COLO829 (cell line): ENCODE measurements around the gene MTAP.
A peak's percentile ranks its signal among the peaks of the same experiment; 100 is the strongest.

Experiments used
- DNase-seq: peaks from one replicate; pipeline ENCODE4 v3.0.0; 2012; ENCODE audit warnings: low spot score

Gene MTAP

DNA sequence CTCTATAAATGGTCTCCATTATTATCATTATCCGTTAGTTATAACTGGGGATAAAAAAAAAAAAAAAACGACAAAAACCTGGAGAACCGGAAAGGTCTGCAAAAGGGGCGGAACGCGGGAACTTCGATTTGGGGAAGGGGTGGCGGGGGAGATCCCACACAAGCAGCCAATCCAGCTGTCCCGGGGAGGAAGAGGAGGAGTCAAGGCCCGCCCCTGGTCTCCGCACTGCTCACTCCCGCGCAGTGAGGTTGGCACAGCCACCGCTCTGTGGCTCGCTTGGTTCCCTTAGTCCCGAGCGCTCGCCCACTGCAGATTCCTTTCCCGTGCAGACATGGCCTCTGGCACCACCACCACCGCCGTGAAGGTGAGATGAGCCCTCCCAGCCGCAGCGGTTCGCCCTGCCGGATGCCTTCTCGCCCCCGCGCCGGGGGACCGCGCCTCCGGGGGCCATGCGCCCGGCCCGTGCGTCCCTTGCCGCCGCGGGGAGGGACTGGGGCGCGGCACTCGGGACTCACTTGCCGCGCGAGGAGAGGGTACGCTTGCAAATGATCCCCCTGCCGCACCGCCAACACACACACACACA is at the start of gene MTAP:
Gene MTAP, plus strand, starts transcription at position 219 of the 583 bp plus-strand sequence. Its CDS starts 113 bp downstream, at position 332.
- DNase-seq, result peak; percentile 85

DNA sequence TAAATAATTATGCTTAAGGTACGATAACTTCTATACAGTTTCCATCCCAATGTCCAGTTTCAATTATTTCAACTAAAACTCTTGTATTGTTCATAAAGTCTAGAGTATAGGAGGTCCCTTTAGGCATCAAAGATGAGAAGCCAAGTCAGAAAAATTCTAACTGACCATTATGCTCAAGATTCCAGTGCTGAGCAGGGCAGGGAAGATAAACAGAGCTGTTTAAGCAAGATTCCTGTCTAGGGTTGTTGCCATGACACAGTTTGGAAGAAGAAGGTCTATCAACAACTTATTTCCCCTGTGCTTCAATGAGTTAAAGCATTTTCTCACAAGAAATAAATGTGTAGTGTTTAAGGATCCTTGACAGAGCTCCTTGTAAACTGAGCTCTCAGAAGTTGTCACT is 48.9 kb upstream of the MTAP start:
- no peak for DNase-seq

DNA sequence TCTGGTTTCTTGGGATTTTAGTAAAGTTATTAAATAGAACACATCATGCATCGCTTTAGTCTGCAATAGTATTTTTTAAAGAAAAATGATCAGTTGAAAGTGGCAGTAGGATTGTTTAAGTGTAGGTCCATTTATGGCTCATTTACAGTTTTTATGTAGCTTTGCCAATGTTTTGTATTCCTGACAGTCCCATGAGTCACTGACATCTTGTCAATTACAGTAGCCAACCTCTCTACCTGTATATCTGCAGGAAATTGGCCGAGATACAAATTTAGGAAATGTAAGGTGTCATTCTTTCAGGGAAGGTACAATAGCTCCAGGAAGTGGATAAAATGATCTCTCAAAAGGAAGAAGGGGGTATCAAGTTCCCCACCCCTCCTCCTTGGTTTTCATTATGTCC is 47.7 kb upstream of the MTAP start:
- DNase-seq, result no peak

DNA sequence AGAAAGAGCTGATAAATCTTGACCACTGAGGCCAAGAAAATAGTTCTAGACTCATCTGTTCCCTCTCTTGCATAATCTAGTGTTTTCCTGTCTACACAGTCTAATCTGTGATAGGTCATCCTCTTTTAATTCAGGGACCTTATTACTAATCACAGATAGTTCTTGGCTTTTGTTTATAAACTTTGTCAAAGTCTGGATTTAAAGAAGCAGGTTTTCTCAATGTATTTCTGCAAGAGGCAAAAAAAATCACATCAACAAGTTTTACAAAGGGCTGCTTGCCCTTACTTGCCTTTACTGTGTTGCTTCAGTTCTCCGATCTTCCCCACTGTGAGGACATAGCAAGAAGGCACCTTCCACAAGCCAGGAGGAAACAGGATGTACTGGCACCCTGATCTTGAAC is 43.9 kb upstream of the MTAP start:
- DNase-seq, result no peak

DNA sequence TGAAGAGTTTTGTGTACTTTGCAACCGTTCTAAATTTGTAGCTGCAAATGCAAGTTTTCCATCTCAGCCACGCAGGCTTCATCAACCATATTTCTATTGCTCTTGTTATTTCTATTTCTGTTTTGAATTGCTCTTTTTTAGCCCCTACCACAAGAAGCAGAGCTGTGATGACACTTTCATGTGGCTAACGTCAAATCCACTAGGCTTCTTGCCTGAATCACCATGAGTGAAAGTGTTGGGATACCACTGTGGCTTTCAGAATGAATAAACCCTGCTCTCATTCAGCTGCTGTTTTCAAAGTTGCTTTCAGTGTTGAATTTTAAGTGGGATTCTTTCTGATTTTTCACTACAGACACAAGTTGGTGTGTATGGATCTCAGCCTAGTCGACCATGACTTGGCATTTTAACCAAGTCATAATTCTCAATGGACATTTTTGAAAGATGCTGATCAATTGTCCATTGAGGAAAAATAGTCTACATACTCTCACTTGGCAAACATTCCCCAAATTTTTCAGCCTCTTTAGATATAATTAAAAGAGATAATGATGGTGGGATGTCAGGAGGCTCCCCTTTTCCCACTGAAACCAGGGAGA is 41.0 kb upstream of the MTAP start:
- DNase-seq, result no peak

DNA sequence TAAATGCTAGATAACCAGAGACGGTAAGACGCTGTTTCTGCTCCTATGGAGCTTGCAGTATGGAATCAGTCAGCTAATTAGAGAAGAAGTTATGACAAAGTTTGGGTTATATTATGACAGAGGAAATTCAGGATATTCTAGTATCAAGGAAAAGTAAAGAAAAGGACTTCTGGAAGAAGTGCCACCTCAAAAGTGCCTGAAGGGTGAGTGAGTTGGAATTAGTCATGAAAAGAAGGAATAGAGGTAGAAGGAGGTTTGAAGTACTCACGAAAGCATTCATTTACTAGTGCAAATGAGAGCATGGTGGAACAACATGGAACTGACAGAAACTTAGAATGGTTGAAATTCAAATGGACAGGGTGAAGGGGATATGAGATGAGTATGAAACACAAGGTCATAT is 40.4 kb upstream of the MTAP start:
- no peak for DNase-seq

DNA sequence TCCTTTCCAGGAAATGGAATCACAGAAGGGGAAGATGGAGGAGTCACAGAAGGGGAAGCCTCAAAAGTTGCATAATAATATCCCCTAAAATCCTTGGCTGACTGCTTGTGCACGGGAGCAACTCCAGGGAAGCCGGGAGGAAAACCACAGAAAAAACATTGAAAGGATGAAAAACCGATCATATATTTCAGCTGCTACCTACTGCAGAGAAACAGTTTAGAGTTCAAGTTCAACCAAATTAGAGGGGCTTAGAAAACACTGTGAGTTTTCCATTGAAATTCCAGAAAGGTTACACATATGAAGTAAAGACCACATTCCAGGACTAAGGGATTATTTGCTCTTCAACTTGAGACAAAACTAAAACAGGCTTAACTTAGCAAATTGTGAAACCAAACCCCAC is 37.6 kb upstream of the MTAP start:
- no peak for DNase-seq

DNA sequence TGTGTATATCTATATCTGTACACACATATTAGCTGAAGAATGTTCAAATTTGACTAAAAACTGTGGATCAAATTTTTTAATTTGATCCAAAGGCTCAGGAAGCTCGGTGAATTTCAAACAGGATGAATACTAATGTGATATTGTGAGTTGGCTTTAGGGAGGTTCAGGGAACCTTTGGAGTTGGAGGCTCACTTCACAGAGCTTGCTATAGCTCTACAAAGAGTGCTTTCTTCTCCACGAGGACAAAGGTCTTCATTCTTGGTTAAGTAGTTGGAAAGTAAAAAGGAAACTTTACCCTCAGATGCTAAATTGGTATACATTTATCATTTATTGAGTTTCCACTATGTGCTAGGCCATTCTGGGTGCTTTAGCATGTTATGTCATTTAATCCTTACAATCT is 36.3 kb upstream of the MTAP start:
- peak; percentile 79 for DNase-seq

DNA sequence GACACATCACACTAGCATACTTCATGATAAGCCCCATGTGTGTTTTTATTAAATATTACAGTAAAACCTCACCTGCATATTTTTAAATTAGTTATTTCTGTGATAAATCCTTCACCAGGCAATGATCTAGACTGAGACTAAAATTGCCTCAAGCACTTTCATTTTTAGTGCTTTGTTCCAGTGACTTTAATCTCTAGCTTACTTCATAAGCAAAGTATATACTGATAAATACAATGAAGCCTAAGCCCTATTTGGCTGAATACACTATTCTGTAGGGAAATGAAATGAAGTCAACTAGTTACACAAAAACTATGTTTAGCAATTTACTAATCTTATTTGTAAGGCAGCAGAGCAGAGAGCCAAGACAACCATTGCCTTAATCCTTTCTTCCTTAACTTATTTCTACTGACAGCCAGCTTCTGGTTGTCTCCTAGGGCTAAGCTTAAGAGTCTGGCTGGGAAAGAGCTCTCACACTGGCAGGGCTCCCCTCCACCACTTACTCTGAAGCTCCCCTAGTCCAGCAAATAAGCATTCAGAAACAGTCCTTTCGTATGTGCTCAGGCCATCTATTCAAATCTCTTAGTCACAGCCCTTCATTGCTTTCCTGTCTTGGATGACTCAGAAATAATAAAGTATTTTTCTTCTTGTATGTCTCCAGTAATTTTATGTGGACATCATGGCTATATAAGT is 31.4 kb upstream of the MTAP start:
- peak; percentile 15 for DNase-seq

DNA sequence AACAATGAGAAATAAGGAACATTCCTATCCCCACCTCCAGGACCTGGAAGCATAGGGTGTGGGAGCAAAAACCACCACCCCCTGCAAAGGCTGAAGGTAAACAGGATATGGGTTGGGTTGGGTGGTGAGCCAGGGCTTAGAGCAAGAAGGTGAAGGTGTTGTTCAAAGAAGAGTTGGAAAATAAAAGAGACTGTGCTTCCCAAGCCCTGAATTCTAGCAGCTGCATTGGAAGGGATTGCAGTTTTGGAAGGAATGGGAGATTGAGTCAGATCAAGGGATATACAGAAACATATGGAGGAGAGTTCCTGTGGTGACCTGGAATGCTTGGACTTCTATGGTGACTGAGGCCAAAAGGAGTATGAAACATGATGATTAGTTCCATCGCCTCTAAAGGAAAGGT is 24.7 kb upstream of the MTAP start:
- DNase-seq, result no peak

DNA sequence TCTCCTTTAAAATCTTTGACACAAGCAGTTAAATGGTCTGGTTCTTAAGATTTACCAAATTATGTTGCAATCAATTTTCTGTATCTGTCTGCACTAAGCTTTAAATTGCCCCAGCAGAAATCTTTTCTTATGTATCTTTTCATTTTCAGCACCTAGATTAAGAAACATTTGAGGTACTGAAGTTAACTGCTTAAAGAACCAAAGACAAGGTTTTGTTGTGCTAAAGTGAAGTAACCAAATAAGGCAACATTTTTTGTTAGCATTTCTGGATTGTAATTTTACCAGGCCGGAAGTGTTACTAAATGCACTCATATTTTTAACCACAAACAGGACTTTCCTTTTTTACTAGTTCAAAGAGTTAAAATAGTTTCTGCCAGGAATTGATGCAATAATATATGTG is 24.1 kb upstream of the MTAP start:
- DNase-seq, result no peak

DNA sequence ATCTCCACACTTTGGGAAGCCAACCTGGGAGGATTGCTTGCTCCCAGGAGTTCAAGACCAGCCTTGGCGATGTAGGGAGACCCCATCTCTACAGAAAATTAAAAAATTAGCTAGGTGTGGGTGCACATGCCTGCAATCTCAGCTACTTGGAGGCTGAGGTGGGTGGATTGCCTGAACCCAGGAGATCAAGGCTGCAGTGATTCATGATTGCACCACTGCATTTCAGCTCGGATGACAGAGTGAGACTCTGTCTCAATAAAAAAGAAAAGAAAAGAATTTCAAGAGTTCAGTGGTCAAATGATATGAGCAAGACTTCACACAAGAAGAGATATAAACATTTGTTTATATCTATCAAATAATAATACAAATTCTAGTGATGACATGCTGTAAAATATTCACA is 23.0 kb upstream of the MTAP start:
- no peak for DNase-seq

DNA sequence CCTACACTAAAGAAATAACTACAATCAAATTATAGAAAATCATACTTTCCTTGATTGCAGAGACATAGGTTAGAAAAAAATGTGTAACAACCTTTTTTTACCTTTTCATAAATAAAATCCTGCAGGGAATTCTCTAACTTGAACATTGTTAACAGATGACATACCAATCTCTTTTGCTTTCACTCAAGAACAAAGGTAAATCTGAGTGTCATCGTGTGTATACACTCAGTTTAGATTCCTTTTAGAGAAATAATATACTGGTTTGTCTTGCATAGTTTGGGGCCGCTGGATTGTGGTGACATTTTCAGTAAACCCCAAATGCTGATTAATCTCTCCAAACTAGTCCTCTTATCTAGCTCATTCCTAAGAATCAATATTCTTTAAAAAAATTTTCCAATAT is 20.8 kb upstream of the MTAP start:
- DNase-seq, result no peak

DNA sequence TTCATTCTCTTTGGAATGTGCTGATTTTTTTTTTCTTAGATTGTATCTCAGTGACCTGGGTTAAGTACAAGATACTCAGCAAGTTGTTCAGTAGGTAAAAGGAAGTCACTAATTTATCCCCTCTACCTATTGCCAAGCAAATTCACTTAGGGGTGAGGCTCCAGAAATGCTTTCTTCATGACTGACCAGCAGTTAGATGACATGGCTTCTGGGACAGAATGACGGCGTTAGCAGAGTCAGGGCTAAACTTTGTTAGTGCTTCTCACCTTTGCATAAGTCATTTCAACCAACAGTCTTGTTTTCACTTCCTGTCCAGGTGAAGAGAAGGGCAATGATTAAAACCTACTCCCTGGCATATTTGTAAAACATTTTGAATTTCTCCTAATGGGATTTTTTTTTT is 20.2 kb upstream of the MTAP start:
- no peak for DNase-seq

DNA sequence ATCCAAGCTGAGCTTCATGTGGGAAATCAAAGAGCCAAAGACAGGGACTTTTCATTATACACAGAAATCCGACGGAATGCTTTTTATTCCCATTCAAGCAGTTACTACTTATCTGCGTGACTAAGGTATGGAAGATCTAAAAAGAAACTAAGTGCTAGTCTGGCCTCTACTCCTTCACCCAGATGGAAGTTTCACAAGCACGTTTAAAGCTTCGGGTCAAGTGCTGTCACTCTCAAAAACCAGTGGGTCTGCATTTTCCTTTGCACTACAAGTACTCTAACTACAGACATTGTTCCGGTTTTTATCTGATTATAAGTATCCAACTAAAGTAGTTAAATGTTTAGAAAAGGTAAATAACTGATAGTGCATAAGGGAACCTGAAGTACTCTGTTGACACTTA is 13.7 kb upstream of the MTAP start:
- DNase-seq, result no peak

DNA sequence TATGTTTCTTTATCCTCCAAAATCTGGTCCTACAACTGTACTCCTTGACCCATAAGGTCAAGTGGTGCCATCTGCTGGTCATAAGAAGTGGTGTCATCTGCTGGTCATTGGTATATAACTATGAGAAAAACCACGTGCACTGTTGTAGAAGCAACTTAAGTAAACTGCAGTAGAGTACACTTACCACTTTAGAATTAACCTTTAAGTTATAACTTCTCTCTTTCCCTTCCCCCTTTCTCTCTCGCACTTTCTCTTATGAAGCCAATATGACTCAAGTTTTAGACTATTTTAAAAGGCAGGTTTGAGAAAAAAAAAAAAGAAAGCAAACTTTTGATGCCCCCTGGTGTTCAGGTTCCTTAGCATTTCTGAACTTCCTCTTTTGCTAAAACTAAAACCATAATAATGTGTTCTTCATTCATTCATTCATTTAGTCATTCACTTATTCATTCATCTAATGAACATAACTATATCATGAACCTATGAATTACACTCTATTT is 12.8 kb upstream of the MTAP start:
- peak; percentile 59 for DNase-seq

DNA sequence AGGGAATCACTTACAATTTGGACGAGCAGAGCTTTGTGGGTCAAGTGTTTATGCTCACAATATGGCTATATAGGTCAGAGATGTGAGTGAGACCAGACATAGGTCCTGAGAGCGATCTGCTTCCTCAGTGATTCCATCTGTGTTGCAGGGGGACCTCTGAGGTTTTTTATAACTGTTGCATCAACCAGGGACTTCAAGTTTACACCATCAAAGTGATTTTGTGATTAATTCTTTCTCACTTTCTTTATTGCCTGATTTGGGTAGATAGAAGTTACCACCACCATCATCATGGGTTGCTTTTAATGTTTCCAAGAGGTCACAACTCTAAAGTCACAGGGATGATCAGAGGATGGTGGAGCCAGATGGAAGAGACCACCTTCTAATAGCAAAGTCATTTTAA is 7.0 kb upstream of the MTAP start:
- DNase-seq, result no peak

DNA sequence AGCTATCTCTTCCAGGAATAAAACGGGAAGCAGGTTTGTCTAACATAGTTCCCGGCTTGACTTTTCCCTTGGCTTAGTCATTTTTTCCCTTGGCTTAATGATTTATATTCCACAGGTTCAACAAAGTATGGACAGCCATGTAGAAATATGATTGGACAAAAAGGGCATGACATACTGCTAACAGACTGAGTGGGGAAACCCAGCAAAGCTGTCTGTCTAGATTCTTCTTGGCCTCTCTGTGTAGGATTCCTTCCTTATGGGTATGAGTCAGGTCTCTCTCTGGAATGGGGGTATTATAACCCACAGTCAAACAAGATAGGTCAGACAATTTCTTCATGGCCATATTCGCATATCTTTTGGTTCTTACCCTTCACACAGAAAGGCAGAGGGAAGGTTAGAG is 5.7 kb upstream of the MTAP start:
- DNase-seq, result no peak

DNA sequence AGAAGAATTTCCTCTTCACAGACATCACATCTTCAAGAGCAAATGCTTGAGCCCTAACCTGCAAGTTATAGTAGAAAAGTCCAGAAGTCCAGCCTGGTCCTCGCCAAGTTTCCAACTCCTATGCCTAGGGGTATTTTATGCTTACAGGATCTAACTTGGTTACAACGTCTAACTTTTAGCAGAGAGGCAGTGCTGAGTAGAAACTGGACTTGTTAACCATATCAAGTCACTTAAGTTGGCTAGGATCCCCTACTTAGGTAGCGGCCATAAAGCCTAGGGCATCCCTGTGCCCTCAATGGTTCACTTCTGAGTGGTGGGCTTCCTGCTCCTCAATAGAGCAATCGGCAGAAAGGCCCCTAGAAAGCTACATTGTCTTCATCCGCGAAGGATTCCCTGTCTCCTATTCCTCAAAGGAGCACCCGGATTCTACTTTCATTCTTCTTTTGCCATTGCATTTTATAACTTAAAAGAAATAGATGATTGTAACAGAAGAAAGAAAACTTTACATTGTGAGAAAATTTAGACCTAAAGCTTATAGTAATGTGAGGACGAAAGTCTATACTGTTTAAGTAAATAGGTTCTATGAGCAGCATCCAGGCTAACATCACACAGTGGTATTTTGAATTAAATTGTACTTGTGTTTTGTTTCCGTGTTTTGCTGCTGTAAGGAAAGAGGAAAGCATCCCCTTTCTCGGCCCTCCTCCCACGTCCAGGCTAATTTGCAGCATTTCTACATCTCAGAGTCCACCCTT is 1.3 kb upstream of the MTAP start:
- no peak for DNase-seq

DNA sequence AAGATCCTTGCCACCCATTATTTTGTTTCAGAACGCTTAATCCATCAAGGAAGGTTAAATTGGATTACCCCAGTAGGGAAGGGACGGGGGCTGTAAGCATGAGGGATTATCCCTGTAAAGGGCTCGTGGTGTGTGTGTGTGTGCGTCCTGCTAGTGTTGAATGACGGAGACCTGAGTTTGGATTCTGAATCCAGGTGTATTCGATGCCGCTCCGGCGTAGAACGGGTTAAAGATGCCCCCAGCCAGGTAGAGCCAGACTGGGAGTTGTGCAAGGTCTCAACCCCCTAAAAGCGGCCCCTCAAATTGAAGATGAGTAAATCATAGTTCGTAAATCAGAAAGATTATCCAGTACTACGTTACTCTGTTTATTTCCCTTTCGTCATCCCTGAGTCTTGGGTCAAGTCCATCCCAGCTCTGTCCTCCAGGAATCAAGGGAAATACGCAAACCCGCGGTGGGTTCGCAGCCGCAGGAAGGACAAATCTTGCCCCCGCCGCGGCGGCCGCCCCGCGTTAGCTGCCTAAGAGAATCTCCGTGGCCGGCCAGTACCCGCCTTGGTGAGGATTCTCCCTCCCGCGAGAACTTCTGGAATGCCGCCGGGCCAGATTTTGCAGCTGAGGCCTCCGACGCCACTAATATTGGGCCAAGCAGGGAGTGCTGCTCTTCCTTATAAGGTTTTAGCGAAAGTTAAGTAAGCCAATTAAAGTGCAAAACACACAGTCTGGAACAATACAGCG is 586 bp upstream of the MTAP start:
- peak; percentile 51 for DNase-seq

DNA sequence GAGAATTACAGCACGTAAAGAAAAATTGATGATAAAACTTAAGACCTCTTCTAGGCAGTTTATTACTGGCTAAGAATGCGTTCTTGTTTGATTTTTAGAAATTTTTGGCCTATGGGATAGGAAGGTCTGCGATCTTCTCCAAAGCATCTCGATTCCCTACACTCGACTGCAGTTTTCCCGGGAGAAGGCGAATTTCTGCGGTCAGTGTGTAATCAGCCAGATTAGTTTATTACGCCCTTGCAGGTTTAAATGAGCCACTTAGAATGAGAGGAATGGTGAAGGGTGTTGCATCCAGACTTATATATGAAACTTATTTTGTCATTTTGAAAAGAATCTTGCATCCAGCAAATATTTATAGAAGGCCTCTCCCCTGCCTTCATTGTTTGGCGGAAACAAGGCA is 1.2 kb downstream of the MTAP start:
- DNase-seq, result no peak

DNA sequence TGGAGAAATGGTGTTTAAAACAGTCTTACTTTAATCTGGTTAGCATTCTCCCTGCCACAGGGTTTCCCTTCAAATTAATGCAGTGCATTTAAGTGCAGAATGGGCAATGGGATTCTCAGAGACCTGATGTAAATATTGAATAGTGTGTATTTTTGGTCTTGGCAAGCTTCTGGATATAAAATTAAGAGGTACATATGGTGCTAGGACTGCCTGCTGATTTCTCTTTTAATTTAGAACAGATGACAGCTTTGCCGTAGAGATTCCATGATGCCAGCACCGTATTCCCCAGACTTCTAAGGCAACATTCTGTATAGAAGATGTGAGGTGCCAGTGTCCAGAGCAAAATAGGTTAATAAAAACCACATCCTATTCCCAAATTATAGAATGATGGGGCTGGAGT is 1.9 kb downstream of the MTAP start:
- DNase-seq, result no peak
